Activated naive CD8-positive, alpha-beta T cell treated with anti-CD3 and anti-CD28 coated beads for 36 hours (primary cell): ENCODE results near the gene ENTHD1. TPM values are rescaled to one million over a fixed set of nuclear protein-coding genes. Genes with fewer than 3 reads are reported as not detected.

Experiments
- DNase-seq: peaks from one replicate; pipeline ENCODE4 v3.0.0; 2021
- H3K27ac Mint-ChIP-seq: one replicate; pipeline ENCODE4 v1.8.0; 2022; ENCODE audit warnings: mild to moderate bottlenecking, moderate library complexity, mixed read lengths
- H3K27me3 Mint-ChIP-seq: one replicate; pipeline ENCODE4 v1.8.0; 2022; ENCODE audit warnings: mild to moderate bottlenecking, mixed read lengths
- H3K36me3 Mint-ChIP-seq: one replicate; pipeline ENCODE4 v1.8.0; 2021; ENCODE audit warnings: mild to moderate bottlenecking, mixed read lengths
- H3K4me1 Mint-ChIP-seq: one replicate; pipeline ENCODE4 v1.8.0; 2021; ENCODE audit warnings: mixed read lengths
- H3K4me3 Mint-ChIP-seq: one replicate; pipeline ENCODE4 v1.8.0; 2022; ENCODE audit warnings: mild to moderate bottlenecking, moderate library complexity, mixed read lengths
- H3K9me3 Mint-ChIP-seq: one replicate; pipeline ENCODE4 v1.8.0; 2022; ENCODE audit warnings: mixed read lengths
- total RNA-seq, 2 experiments: library from RNA; stranded (reverse); gene quantifications; one replicate each; pipeline ENCODE4 v1.2.3, GENCODE V29; 2021

The ENTHD1 gene
- total RNA-seq, 2 experiments from 2014 or later = 0.20 to 0.39 TPM

DNA sequence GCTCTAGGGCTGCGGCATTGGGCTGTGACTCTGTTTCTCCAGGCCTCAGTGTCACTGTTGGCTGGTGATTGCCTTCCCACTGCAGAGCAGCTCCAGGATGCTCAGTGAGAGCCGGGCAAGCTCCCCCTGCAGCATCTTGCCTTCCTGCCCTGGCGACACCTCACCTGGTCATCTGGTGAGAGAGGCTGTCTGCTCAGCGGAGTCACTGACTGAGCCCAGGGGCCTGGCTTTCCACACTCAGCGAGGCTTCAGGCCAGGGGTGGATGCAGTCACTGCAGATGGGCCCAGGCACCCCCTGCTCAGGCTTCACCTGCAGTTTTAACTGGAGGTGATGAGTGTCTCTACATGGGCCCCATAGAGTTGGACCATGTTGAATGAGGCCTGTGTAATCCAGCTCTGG is 186.2 kb downstream of the ENTHD1 start:
- Mint-ChIP-seq H3K4me1 (no peaks in the 10 kb centered on the region), H3K36me3 (no peaks in the 10 kb centered on the region), H3K9me3 (no peaks in the 10 kb centered on the region), H3K27me3 (no peaks in the 10 kb centered on the region), H3K4me3 (no peak overlapping the region), H3K27ac (no peak overlapping the region)
- no peak for DNase-seq

DNA sequence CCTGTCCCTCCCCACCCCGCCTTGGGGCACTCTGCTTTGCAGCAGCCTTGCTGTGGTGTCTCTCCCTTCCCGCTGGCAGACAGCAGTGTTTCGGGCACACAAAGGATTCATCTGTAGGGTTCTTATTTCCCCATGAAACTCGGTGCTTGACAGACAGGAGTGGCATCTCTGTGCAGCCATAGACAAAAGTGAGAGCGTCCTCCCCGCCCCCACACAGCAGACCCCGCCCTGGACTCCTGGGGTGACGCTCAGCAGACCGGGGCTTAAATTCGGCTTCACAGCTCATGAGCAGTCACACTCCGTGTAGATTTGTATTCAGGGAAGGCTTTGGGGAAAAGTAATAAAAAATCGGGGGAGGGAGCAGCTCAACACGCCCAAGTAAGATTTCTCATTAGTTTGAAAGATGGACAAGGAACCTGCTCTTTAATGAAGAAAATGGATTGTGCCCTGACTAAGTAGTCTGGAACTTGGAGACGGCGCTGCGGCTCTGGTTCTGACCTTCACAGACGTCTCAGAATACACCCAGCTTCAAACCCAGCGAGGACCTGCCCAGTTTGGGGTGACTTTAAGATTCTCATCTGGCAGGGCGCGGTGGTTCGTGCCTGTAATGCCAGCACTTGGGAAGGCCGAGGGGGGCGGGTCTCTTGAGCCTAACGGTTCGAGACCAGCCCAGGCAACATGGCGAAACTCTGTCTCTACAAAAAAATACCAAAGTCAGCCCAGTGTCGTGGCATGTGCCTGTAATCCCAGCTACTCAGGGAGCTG is 187.0 kb downstream of the ENTHD1 start:
- no peak for DNase-seq
- Mint-ChIP-seq H3K27me3 (no peaks in the 10 kb centered on the region), H3K4me3 (no peak overlapping the region), H3K9me3 (no peaks in the 10 kb centered on the region), H3K4me1 (no peaks in the 10 kb centered on the region), H3K36me3 (no peaks in the 10 kb centered on the region), H3K27ac (no peak overlapping the region)

DNA sequence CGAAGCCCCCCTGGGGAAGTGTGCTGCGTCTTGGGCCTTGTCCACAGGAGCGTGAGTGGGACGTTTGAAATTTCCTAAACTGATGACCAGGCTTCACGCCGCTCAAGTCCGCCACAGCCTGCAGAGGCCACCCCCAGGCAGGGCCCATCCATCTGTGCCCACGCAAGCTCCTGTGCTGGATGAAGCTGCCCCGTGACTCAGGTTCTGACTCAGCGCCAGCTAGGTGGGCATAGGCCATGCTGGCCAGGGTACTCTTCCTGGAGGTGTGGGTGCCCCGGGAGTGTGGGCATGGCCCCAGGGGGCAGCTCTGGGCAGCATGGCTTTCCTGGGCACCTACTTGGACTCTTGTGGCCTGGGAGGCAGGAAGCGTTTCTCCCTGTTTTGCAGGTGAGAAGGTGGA is 188.2 kb downstream of the ENTHD1 start:
- H3K4me3 Mint-ChIP-seq = no peak overlapping the region
- no peaks in the 10 kb centered on the region for H3K36me3 Mint-ChIP-seq
- H3K4me1 Mint-ChIP-seq = no peaks in the 10 kb centered on the region
- no peaks in the 10 kb centered on the region for H3K27me3 Mint-ChIP-seq
- no peaks in the 10 kb centered on the region for H3K9me3 Mint-ChIP-seq
- DNase-seq = no peak
- no peak overlapping the region for H3K27ac Mint-ChIP-seq

DNA sequence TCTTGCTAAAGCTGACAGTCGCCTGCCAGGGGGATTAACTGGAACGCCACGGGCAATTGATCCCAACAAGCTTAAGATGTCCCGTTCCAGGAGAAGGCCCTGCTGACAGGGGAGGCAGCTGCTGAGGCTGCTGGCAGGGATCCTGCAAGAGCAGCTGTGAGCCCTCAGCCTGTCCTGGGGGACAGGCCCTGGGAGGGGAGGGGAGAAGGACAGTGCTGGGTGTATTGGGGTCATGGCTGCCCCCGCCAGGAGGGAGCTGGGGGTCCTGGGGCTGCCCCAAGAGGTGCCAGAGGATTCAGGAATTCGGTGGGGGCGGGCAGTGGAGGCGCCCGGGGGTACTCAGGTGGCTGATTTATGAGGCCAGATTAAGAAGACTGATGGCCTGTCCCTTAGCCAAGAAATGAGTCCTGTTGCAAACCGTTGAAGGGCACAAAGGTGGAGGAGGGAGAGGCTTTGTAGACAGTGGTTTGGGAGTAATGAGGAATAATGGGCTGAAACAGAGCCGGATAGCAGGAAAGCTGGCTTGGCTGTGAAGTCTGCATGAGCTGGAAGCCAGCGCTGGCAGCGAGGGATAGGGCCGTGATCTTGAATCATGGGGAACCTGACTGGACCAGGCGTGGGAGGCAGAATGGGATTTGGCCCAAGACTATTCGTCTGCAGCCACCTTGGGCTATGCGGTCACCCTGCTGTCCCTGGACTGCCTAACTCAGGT is 189.5 kb downstream of the ENTHD1 start:
- Mint-ChIP-seq H3K36me3 (no peaks in the 10 kb centered on the region), H3K27me3 (no peaks in the 10 kb centered on the region), H3K27ac (no peak overlapping the region), H3K9me3 (no peaks in the 10 kb centered on the region), H3K4me3 (no peak overlapping the region), H3K4me1 (no peaks in the 10 kb centered on the region)
- DNase-seq = no peak

DNA sequence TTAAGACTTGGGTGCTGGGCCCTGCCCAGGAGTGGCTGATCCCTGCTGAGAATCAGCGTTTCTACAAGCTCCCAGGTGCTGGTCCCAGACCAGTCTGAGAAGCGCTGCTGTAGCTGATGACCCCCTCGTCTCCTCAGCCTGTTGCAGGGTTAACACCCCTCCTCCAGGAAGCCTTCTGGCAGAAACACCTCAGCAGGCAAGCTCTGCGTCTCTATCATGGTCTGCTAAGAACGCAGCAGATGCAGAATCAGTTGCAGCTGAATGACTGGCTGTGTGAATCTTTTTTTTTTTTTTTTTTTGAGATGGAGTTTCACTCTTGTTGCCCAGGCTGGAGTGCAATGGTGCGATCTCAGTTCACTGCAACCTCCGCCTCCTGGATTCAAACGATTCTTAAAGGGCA is 190.5 kb downstream of the ENTHD1 start:
- no peak for DNase-seq
- Mint-ChIP-seq H3K9me3 (no peaks in the 10 kb centered on the region), H3K36me3 (no peaks in the 10 kb centered on the region), H3K4me1 (no peaks in the 10 kb centered on the region), H3K4me3 (no peak overlapping the region), H3K27me3 (no peaks in the 10 kb centered on the region), H3K27ac (no peak overlapping the region)

DNA sequence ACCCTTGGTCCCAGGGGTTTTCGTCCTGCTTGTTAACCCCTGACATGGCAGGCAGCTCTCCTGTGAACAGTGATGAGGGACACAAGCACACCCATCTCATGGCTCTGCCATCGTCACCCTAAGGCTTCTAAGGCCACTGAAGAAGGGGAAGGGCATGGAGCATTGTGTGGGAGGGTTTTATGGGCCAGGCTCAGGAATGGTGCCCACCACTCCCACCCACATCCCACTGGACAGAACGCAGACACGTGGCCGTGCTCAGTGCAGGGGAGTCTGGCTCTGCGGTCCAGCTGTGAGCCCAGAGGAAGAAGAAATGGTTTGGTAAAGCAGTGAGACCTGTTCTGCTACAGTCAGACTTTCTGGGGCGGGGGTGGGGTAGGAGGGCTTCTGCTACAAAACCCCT is 193.0 kb downstream of the ENTHD1 start:
- no peak for DNase-seq
- Mint-ChIP-seq H3K4me3 (no peak overlapping the region), H3K27ac (no peak overlapping the region), H3K36me3 (no peaks in the 10 kb centered on the region), H3K9me3 (no peaks in the 10 kb centered on the region), H3K27me3 (no peaks in the 10 kb centered on the region), H3K4me1 (no peaks in the 10 kb centered on the region)

DNA sequence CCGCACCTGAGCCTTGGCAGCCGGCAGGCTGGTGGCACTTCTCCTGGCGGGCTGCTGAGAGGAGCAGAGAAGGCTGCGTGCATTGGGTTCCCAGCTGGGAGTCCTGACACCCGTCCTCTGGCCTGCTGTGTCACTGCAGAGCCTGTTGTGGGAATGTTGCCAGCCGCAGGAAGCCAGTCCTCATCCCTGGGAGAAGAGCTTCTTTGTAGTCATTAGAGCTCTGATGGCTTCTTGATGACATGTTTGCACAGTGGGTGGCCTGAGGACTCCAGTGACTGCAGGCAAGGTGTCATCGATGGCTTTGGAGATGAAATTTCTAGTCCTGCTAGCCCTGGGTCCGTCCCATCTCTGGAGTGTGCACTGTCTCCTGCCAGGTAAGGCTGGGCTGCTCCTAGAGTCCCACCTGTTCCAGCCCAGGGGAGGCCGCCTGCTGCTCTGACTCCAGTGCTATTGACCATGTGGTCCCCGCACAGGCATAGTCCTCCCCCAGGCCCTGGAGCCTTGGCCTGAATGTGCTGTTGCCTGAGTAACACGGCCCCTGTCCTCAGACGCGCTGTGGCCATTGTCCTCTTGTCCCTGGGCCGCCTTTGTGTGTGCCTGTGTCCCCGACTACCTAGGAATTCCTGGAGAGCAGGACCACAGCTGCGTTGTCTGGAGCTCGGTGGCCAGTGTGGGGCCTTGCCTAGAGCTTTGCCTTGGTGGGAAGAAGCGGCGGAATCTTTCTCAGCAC is 193.8 kb downstream of the ENTHD1 start:
- Mint-ChIP-seq H3K9me3 (no peaks in the 10 kb centered on the region), H3K27ac (no peak overlapping the region)

DNA sequence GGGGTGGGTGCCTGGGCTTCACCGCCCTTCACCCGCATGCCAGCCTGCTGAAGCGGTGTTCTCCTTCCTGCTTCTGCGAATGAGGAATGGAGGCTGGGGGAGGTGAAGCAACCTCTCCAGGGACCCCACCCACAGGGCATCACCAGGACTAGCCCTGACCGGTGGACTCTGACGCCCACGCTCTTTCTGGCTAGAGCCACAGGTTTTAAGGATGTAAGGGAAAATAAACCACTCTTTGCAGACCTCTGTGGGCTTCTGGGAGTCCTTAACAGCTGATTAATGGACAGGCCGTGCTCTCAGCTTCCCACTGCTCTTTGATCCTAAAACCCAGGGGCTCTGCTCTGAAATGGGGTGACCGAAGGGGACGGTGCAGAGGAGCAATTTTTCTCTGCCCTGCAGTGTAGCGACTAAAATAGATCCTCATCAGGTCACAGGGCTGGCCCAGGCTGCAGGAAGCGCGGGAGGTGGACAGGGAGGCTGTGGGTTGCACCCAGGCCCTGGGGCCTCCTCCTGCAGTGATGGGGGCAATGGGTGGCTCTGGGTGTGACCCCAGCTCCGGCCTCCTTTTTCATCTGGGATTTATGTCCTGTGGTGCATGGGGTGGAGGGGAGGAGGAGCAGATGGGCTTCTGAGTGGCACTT is 195.7 kb downstream of the ENTHD1 start:
- Mint-ChIP-seq H3K4me3 (no peak overlapping the region), H3K9me3 (no peaks in the 10 kb centered on the region), H3K27ac (no peak overlapping the region), H3K36me3 (no peaks in the 10 kb centered on the region), H3K4me1 (no peaks in the 10 kb centered on the region), H3K27me3 (peaks cover 1% of the 10 kb centered on the region)
- DNase-seq = no peak

More for the DNA sequence above, 193.8 kb downstream of the ENTHD1 start:
- Mint-ChIP-seq H3K36me3 (no peaks in the 10 kb centered on the region), H3K4me1 (no peaks in the 10 kb centered on the region), H3K4me3 (no peak overlapping the region), H3K27me3 (no peaks in the 10 kb centered on the region)
- DNase-seq = no peak

DNA sequence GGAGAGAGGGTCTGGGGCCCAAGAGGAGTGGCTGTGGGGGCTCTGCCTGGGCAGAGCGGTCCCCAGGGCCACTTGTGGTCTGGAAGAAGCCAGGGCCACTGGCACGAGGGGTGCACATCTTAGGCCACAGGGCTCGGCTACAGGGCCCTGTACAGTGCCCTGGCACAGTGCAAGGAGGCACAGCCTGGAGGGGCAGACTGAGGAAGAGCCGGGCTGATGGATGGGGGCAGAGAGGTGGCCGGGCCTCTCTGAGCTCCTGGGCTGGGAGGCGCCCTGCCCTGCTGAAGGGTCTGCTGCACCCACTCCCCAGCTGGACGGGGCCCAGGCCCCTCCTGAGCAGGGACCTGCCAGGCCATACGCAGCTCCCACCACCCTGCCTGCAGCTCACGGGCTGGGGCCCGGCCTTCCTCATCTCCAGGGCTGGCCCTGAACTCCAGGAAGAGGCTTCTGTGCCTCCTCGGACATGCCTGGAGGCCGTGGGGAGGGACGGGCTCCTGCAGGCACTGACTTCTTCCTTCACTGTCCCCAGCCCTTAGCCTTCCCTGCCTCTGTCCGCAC is 199.5 kb downstream of the ENTHD1 start:
- H3K4me3 Mint-ChIP-seq = no peak overlapping the region
- no peaks in the 10 kb centered on the region for H3K9me3 Mint-ChIP-seq
- no peak overlapping the region for H3K27ac Mint-ChIP-seq
- H3K27me3 Mint-ChIP-seq = peaks cover 36% of the 10 kb centered on the region
- no peaks in the 10 kb centered on the region for H3K36me3 Mint-ChIP-seq
- peaks cover 5% of the 10 kb centered on the region for H3K4me1 Mint-ChIP-seq
- DNase-seq = no peak

Other genes starting within 250 kb of the ENTHD1 start
- 10 to 100 TPM; 65.2 to 65.5 TPM for gene GRAP2, start 7.3 kb upstream of the ENTHD1 start, total RNA-seq
- 1 to 10 TPM; 1.0 to 1.3 TPM for gene TMA7B, start 66.6 kb upstream of the ENTHD1 start, total RNA-seq
- 1 to 10 TPM; 3.4 to 3.6 TPM for gene FAM83F, start 101.2 kb upstream of the ENTHD1 start, total RNA-seq